ENCODE results near the gene TMEM151B.

GRCh38 chr6:44278774-44279697 lies 8.8 kb downstream of the TMEM151B start:
- no peak for TF ChIP-seq POLR2AphosphoS5 (IDR thresholded peaks at IDR 0.05; ENCODE audit: low read depth, low read length)
- no peak for TF ChIP-seq SIN3A (IDR thresholded peaks at IDR 0.05; ENCODE audit: borderline replicate concordance, insufficient read depth, low read length)

All from PFSK-1 (cell line).